Measurements from ENCODE around the gene CDH6.

GRCh38 chr5:31226651-31227050, 33.2 kb downstream of the CDH6 start:
- no peak for TF ChIP-seq CEBPB (IDR thresholded peaks at IDR 0.05)
- no peak for TF ChIP-seq MAX (IDR thresholded peaks at IDR 0.05)
- no peak for TF ChIP-seq REST (IDR thresholded peaks at IDR 0.05; ENCODE audit: low read depth)
- TF ChIP-seq TAF1 (IDR thresholded peaks at IDR 0.05; ENCODE audit: low read depth) = no peak
- no peak for TF ChIP-seq FOXM1 (IDR thresholded peaks at IDR 0.05; ENCODE audit: borderline replicate concordance, low read depth)
- TF ChIP-seq USF1 (IDR thresholded peaks at IDR 0.05) = no peak
- no peak for TF ChIP-seq TEAD4 (IDR thresholded peaks at IDR 0.05)

Measured in Ishikawa (cell line).